ENCODE results near the gene B3GNT2.

The B3GNT2 gene

GRCh38 chr2:62185475-62186155 lies 10.3 kb upstream of the B3GNT2 start:
- H3K4me1 ChIP-seq, result peaks cover 41% of the 10 kb centered on the region

DNA sequence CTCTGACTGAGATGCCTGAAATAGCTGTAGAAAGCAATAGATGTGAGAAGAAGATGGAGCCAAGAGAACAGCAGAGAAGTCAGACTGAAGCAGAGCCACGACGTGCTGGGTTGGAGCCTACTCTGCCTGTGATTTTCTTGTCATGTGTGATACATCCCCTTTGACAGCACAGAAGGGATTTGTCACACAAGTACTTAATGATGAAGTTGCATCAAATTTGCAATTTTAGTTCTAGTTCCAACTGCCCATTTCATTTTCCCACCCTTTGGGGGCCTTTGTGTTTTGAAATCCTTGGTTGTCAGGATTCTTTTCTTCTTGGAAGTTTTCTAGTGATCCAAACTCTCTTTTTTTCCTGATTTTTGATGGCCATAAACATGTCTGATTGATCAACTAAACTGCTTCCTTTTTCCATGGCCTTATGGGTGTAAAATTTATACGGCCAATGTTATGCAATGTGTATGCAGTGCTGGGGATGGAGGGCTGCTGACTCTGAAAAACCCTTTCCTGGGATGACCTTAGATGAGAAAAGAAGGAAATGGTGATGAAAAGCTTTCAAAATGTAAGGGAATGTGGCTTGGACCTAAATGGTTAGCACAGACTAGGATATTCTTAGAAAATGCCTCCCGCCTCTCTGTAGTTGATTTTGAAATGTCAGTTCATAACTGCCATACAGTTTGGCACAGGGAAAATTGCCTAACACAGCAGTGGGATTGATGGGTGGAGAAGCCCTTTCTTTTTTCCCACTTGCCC lies 9.6 kb upstream of the B3GNT2 start:
- no peak for TF ChIP-seq Cebpa-rat (IDR thresholded peaks at IDR 0.05)
- Histone ChIP-seq H3K36me3 (no peaks in the 10 kb centered on the region), H3K9ac (no peak overlapping the region), H4K20me1 (no peaks in the 10 kb centered on the region), H3K27me3 (no peaks in the 10 kb centered on the region), H3K4me2 (no peak overlapping the region), H3K9me3 (peaks cover 13% of the 10 kb centered on the region), H3K4me1 (peaks cover 34% of the 10 kb centered on the region), H3K27ac (no peak overlapping the region), H3K4me3 (no peak overlapping the region)

More at GRCh38 chr2:62185475-62186155, 10.3 kb upstream of the B3GNT2 start:
- peaks cover 13% of the 10 kb centered on the region for H3K9me3 ChIP-seq
- TF ChIP-seq Cebpa-rat (IDR thresholded peaks at IDR 0.05), result no peak
- H3K36me3 ChIP-seq, result no peaks in the 10 kb centered on the region
- 0 out of 2 replicates have a peak overlapping the region, but pooled peaks have one; percentile 8 for H3K27ac ChIP-seq
- no peak overlapping the region for H3K4me3 ChIP-seq
- no peaks in the 10 kb centered on the region for H4K20me1 ChIP-seq
- no peak overlapping the region for H3K9ac ChIP-seq
- H3K27me3 ChIP-seq, result no peaks in the 10 kb centered on the region
- H3K4me2 ChIP-seq, result no peak overlapping the region

DNA sequence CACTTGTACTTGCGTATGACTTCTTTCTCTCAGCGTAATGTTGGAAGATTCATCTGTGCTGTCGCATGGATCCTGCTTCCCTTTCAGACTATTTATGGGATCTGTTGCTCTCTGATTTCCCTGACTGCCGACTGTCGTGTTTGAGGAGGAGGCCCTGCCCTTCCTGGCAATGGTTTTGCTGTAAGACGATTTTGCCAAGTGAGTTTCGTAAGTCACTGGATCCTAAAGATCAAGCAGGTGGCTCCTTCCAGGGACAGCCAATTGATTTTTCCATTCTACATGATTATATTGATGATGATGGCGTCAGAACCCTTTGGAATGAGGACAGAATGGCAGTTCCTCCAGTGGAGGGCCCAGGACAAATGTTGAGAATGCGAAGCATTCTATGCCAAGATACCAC lies 8.7 kb upstream of the B3GNT2 start:
- no peak overlapping the region for H3K27ac ChIP-seq
- H3K4me2 ChIP-seq, result no peak overlapping the region
- H3K4me3 ChIP-seq, result no peak overlapping the region
- H3K9ac ChIP-seq, result no peak overlapping the region
- TF ChIP-seq Cebpa-rat (IDR thresholded peaks at IDR 0.05), result no peak
- no peaks in the 10 kb centered on the region for H3K27me3 ChIP-seq
- H3K4me1 ChIP-seq, result peaks cover 28% of the 10 kb centered on the region
- no peaks in the 10 kb centered on the region for H3K36me3 ChIP-seq
- no peaks in the 10 kb centered on the region for H4K20me1 ChIP-seq
- H3K9me3 ChIP-seq, result peaks cover 13% of the 10 kb centered on the region

GRCh38 chr2:62188416-62188815 lies 7.5 kb upstream of the B3GNT2 start:
- peaks cover 13% of the 10 kb centered on the region for H3K9me3 ChIP-seq

DNA sequence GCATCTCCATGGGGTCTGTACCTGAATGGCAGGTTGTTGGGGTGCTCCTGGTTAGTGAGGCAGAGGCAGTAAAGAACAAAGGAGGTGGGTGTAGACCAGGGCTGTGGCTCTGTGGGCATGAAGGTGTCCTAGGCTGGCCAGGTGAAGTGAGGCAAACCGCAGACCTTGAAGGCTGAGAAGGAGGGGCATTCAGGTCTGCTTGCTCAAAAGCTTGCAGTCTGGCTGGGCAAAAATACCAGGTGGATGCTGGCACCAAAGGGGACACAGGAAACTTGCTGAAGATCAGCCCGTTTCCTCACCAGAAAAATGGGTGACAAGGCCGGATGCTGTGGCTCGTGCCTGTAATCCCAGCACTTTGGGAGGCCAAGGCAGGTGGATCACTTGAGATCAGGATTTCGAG lies 6.7 kb upstream of the B3GNT2 start:
- H3K27me3 ChIP-seq, result no peaks in the 10 kb centered on the region
- H3K4me2 ChIP-seq, result no peak overlapping the region
- H3K9ac ChIP-seq, result no peak overlapping the region
- H3K4me3 ChIP-seq, result no peak overlapping the region
- H3K4me1 ChIP-seq, result peaks cover 28% of the 10 kb centered on the region
- H4K20me1 ChIP-seq, result no peaks in the 10 kb centered on the region
- H3K36me3 ChIP-seq, result no peaks in the 10 kb centered on the region
- no peak overlapping the region for H3K27ac ChIP-seq
- TF ChIP-seq Cebpa-rat (IDR thresholded peaks at IDR 0.05), result no peak
- H3K9me3 ChIP-seq, result peaks cover 13% of the 10 kb centered on the region

More at GRCh38 chr2:62188416-62188815, 7.5 kb upstream of the B3GNT2 start:
- Histone ChIP-seq H3K4me3 (no peak overlapping the region), H3K36me3 (no peaks in the 10 kb centered on the region), H3K4me1 (peaks cover 28% of the 10 kb centered on the region), H3K27me3 (no peaks in the 10 kb centered on the region), H3K4me2 (no peak overlapping the region), H3K27ac (no peak overlapping the region), H3K9ac (no peak overlapping the region), H4K20me1 (no peaks in the 10 kb centered on the region)
- no peak for TF ChIP-seq Cebpa-rat (IDR thresholded peaks at IDR 0.05)

- no peaks in the 10 kb centered on the region for H3K27me3 ChIP-seq
- H3K9ac ChIP-seq, result no peak overlapping the region
- no peak for TF ChIP-seq Cebpa-rat (IDR thresholded peaks at IDR 0.05)
- H3K4me2 ChIP-seq, result peak overlapping the region; percentile 88
- H3K36me3 ChIP-seq, result no peaks in the 10 kb centered on the region
- H3K27ac ChIP-seq, result peak overlapping the region; percentile 2; the same call in 1 of the 2 replicates
- H3K4me1 ChIP-seq, result peaks cover 36% of the 10 kb centered on the region
- H3K4me3 ChIP-seq, result no peak overlapping the region
- no peaks in the 10 kb centered on the region for H3K9me3 ChIP-seq
- H4K20me1 ChIP-seq, result peaks cover 17% of the 10 kb centered on the region
Measured at GRCh38 chr2:62192811-62193210, 3.1 kb upstream of the B3GNT2 start.

- H3K36me3 ChIP-seq, result no peaks in the 10 kb centered on the region
- H3K27me3 ChIP-seq, result no peaks in the 10 kb centered on the region
- H3K4me1 ChIP-seq, result peaks cover 55% of the 10 kb centered on the region
- H3K27ac ChIP-seq, result peak overlapping the region; percentile 73
- H3K4me2 ChIP-seq, result peak overlapping the region; percentile 88
- TF ChIP-seq Cebpa-rat (IDR thresholded peaks at IDR 0.05), result no peak
- no peaks in the 10 kb centered on the region for H3K9me3 ChIP-seq
- H4K20me1 ChIP-seq, result peaks cover 37% of the 10 kb centered on the region
- H3K4me3 ChIP-seq, result peak overlapping the region; percentile 96
- H3K9ac ChIP-seq, result peak overlapping the region; percentile 95
Measured at GRCh38 chr2:62194558-62195420, 1.1 kb upstream of the B3GNT2 start.

DNA sequence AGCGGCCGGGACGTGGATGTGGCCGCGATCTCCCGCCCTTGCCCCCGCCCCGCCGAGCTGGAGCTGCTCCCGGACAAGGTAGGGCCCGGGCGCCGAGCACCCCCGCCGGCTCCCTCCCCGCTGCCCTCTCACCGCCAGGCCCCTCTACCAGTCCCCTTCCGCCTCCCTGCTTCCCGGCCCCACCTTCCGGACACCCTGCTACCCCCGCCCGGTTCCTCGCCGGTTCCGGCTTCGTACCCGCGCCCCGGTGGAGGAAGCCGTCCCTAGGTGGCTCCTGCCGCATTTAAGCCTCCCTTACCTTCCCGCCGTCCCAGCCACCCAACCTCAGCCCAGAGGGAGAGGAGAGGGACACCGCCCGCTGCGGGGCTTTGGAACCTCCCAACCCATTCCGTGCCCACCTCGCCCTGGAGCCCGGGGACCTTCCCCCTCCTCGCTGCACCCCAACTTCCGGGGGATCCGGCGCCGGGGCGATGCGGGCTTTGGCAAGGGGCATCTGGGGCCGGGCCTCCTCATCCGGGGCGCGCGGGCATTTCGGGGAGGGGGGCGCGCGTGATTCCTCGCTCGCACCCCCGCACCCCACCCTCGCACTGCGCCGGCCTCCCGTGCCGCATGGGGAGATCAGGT lies 475 bp downstream of the B3GNT2 start:
- peaks cover 53% of the 10 kb centered on the region for H4K20me1 ChIP-seq
- H3K36me3 ChIP-seq, result no peaks in the 10 kb centered on the region
- TF ChIP-seq Cebpa-rat (IDR thresholded peaks at IDR 0.05), result no peak
- peak overlapping the region; percentile 96 for H3K4me3 ChIP-seq
- H3K4me2 ChIP-seq, result peak overlapping the region; percentile 57
- H3K9me3 ChIP-seq, result no peaks in the 10 kb centered on the region
- H3K4me1 ChIP-seq, result peaks cover 71% of the 10 kb centered on the region
- peak overlapping the region; percentile 92 for H3K27ac ChIP-seq
- no peaks in the 10 kb centered on the region for H3K27me3 ChIP-seq
- peak overlapping the region; percentile 95 for H3K9ac ChIP-seq

Measured in BLaER1 (cell line).